Stimulated activated naive CD8-positive, alpha-beta T cell treated with anti-CD3 and anti-CD28 coated beads, Interleukin-15, amount 100 ng/mL, for 72 hours (primary cell): ENCODE results near the gene CLEC4A.
"Not testable (repeated sequence)": the region's sequence is repeated elsewhere in the genome, so short reads cannot be mapped to it uniquely, and the experiment has no call there.

Source experiments
- ATAC-seq: fragments of 150-1000 bp; cut with Tn5 transposase; 2 replicates; pipeline ENCODE4 v1.10.0; 2021; ENCODE audit warnings: mild to moderate bottlenecking, moderate library complexity
- DNase-seq, 2 donors: peaks; one replicate each; pipeline ENCODE4 v3.0.0; 2021 to 2022
- H3K27ac Mint-ChIP-seq, 2 donors: one replicate each; pipeline ENCODE4 v1.8.0; 2022; ENCODE audit warnings: mild to moderate bottlenecking in 2 of 2, mixed read lengths in 2 of 2, moderate library complexity in 2 of 2
- H3K27me3 Mint-ChIP-seq: one replicate; pipeline ENCODE4 v1.8.0; 2022; ENCODE audit warnings: mixed read lengths
- H3K4me1 Mint-ChIP-seq: one replicate; pipeline ENCODE4 v1.8.0; 2022; ENCODE audit warnings: mild to moderate bottlenecking, mixed read lengths
- H3K4me3 Mint-ChIP-seq, 2 donors: one replicate each; pipeline ENCODE4 v1.8.0; 2022; ENCODE audit warnings: mild to moderate bottlenecking in 2 of 2, mixed read lengths in 2 of 2, moderate library complexity in 1 of 2
- H3K9me3 Mint-ChIP-seq, 2 donors: one replicate each; pipeline ENCODE4 v1.8.0; 2022; ENCODE audit warnings: mixed read lengths in 2 of 2

Gene CLEC4A

GRCh38 chr12:8172911-8173310 is 49.5 kb downstream of the CLEC4A start:
- H3K4me3 Mint-ChIP-seq, H3K9me3 Mint-ChIP-seq, DNase-seq, ATAC-seq, H3K27me3 Mint-ChIP-seq, H3K27ac Mint-ChIP-seq, H3K4me1 Mint-ChIP-seq: not testable (repeated sequence)

DNA sequence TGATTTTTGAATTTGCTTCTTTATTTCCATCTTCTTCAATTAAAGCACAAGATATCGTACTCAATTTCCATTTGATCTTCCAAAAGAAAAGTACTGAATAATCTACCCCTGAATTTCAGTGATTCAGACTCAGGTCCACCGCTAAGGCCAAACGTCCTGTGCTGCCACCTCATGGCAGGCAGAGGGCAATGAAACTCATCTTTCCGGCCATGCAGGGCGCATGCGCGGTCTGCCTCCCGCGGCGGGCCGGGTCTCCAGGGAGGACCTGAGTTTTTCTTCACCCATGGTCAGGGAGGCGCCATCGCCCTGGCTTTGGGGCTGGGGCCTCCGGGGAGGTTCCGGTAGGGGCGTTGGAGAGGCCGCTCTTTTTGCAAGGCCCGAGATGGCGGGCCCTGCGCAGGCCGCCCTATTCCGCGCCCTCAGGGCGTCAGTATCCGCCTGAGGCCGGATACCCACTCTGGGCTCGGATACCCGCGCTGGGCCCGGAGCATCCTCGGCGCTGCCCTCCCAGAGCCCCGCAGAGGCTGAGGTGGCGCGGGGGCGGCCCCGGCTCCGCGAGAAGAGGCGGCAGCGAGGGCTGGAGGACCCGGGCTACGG is 56.7 kb downstream of the CLEC4A start:
- peak; percentile 95 for ATAC-seq
- H3K27ac Mint-ChIP-seq, result peak overlapping the region; percentile 90 to 97
- peaks cover 19% of the 10 kb centered on the region for H3K4me1 Mint-ChIP-seq
- DNase-seq, result peak; percentile 84 to 89
- peak overlapping the region; percentile 78 to 90 for H3K4me3 Mint-ChIP-seq
- not testable (repeated sequence) for H3K27me3 Mint-ChIP-seq, H3K9me3 Mint-ChIP-seq

DNA sequence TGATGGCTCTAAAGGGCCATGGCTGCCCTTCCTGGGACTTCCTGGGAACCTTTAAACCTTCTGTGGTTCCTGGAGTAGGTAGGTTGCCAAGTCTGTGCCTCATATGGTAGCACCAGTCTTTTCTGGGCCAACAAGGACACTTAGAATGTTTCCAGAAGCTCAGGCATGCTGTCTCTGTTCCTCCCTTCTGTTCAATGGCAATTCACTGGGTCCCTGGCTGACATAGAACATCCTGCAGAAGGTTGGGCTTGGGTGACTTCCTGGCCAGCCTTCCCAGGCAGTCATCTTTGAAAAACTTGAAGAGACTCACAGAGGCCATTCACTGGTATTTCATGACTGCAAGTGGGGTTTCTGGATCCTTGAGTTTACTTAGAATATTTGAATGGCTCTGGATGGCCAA is 57.9 kb downstream of the CLEC4A start:
- H3K27ac Mint-ChIP-seq, H3K27me3 Mint-ChIP-seq, DNase-seq, ATAC-seq, H3K9me3 Mint-ChIP-seq: not testable (repeated sequence)
- Mint-ChIP-seq H3K4me1 (peaks cover 17% of the 10 kb centered on the region), H3K4me3 (peak overlapping the region; percentile 78 to 90)

DNA sequence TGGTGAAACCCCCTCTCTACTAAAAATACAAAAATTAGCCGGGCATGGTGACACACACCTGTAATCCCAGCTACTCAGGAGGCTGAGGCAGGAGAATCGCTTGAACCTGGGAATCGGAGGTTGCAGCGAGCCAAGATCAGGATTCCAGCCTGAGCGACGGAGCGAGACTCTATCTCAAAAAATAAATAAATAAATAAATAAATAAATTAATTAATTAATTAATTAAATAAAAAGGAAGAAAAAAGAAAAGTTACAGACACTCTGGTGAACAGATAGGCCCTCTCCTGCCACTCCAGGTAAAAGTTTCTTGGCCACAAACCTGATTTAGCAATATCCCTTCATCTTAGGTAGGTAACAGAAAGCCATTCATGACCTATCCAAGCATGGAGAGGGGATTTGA is 59.5 kb downstream of the CLEC4A start:
- H3K4me1 Mint-ChIP-seq, result peaks cover 14% of the 10 kb centered on the region
- not testable (repeated sequence) for H3K4me3 Mint-ChIP-seq, H3K27me3 Mint-ChIP-seq, ATAC-seq, H3K27ac Mint-ChIP-seq, DNase-seq, H3K9me3 Mint-ChIP-seq

GRCh38 chr12:8183346-8183745 is 59.9 kb downstream of the CLEC4A start:
- H3K27ac Mint-ChIP-seq, H3K4me3 Mint-ChIP-seq, H3K27me3 Mint-ChIP-seq, H3K9me3 Mint-ChIP-seq, ATAC-seq, DNase-seq: not testable (repeated sequence)
- peaks cover 14% of the 10 kb centered on the region for H3K4me1 Mint-ChIP-seq

DNA sequence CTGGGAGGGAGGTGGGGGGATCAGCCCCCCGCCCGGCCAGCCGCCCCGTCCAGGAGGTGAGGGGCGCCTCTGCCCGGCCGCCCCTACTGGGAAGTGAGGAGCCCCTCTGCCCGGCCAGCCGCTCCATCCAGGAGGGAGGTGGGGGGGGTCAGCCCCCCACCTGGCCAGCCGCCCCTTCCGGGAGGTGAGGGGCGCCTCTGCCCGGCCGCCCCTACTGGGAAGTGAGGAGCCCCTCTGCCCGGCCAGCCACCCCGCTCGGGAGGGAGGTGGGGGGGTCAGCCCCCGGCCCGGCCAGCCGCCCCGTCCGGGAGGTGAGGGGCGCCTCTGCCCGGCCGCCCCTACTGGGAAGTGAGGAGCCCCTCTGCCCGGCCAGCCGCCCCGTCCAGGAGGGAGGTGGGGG is 60.8 kb downstream of the CLEC4A start:
- H3K4me3 Mint-ChIP-seq, ATAC-seq: not testable (repeated sequence)
- H3K4me1 Mint-ChIP-seq, result peaks cover 17% of the 10 kb centered on the region

GRCh38 chr12:8188088-8188487 is 64.7 kb downstream of the CLEC4A start:
- DNase-seq, H3K27me3 Mint-ChIP-seq, H3K4me3 Mint-ChIP-seq: not testable (repeated sequence)

More for the DNA sequence above, 60.8 kb downstream of the CLEC4A start:
- not testable (repeated sequence) for H3K27ac Mint-ChIP-seq, H3K27me3 Mint-ChIP-seq, DNase-seq, H3K9me3 Mint-ChIP-seq

More at GRCh38 chr12:8188088-8188487, 64.7 kb downstream of the CLEC4A start:
- not testable (repeated sequence) for H3K4me1 Mint-ChIP-seq, H3K27ac Mint-ChIP-seq, H3K9me3 Mint-ChIP-seq, ATAC-seq
